Amygdala (tissue), 56 donors: ENCODE data around the gene HTR6.
A peak's percentile ranks its signal among the peaks of the same experiment; 100 is the strongest.

ENCODE experiments used
- DNase-seq, 56 donors: peaks; one replicate each; lab custom pipeline; 2025; lab: John Stamatoyannopoulos, UW

HTR6 gene

DNA sequence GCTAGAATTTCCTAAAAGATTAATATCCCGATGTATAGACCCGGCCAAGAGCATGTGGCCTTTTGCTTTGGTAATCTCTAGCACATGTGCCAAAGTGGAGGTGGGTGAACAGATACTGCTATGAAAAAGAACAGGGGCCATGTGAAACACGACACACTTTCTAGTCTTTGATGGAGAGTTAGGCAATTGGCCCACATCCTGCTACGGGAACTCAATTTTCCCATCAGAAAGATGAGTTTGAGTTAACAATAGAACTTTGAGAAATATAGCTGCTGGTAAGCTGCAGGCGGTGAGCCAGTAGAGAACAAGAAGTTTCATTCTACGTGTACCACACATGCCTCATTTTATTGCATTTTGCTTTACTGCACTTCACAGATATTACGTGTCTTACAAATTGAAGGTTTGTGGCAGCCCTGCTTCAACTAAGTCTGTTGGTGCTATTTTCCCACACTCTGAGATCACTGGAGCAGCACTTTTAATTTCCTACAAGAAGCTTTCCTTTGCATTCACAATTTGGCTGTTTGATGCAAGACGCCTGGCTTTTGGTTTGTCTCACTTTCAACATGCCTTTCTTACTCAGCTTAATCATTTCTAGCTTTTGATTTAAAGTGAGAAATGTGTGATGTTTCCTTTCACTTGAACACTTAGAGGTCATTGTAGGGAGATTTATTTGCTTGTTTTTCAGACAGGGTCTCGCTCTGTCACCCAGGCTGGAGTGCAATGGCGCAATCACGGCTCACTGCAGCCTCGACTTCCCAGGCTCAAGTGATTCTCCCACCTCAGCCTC, 46.3 kb downstream of the HTR6 start:
- DNase-seq, result no peak

GRCh38 chr1:19712928-19713327, 48.3 kb downstream of the HTR6 start:
- no peak for DNase-seq

DNA sequence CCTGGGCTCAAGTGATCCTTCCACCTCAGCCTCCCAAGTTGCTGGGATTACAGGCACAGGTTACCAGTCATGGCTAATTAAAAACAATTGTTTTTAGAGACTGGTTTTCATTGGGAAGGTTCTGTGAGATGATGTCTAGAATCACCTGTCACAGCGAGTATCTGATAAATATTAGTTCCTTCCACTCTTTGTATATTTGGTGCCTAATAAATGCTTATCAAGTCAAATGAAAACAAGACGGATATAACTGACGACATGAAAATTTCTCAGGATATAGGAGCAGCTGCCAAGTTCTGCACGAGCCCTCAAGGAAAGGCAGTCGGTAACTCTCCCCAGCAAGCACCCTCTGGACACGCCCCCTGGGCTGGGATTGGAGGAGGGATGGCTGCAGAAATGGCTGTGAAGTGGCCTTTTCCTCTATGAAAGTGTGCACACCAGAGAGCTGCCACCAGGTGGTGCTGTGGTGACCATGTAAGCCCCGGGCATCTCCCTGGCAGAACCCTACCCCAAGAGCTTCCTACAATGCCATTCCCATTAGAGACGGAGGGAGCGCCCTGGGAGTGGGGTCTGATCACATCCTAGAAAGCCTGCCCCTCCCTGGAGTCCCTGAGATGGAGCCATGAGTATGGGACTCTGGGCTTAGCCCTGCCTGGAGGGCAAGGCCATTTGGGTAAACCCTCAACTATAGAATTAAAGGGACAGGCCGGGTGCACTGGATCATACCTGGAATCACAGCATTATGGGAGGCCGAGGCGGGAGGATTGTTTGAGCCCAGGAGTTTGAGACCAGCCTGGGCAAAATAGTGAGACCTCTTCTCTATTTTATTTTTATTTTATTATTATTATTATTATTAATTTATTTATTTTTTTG, 50.9 kb downstream of the HTR6 start:
- peak in 50 of 56 donors; percentile 3 to 84 (median 50) for DNase-seq

DNA sequence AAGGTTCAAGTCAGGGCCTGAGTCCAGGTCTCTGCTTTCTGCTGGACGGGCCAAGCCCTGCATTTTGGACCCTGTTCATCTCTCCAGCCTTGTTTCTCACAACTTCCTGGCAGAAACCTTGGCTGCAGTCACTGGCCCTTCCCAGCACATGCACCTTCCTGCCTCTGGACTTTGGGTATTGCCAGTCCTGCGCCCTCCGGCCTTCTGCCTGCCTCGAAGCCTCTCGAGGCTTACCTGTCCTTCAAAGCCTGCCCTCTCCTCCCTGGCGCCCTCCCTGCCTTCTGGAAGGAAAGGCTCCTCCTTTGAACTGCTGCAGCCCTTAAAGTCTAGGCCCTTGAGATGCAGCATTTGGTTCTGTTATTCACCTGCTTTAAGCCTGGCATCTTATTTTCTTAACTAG, 52.8 kb downstream of the HTR6 start:
- peak in 4 of 56 donors; percentile 1 to 15 (median 12) for DNase-seq

- no peak for DNase-seq
These were observed 55.5 kb downstream of the HTR6 start for GRCh38 chr1:19720174-19720573.

GRCh38 chr1:19720973-19721372, 56.3 kb downstream of the HTR6 start:
- no peak for DNase-seq

GRCh38 chr1:19723874-19724273, 59.2 kb downstream of the HTR6 start:
- DNase-seq, result no peak

DNA sequence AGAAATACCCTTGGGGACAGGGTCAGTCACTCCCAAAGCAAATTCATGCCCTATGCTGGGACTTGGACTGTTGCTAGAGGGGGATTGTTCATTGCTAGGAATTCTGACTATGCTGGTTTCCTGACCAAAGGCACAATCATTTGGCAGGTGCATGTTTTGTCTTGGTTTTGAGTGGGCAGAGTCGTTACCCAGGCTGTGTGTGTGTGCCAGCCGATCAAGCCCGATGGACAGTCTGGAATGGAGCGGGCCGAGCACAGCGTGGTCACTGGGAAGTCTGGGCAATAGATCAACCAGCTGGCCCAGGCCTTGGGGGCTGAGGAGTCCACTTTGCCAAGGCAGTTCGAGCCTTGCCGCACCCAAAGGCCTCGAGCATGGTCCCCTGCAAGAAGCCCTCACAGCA, 60.9 kb downstream of the HTR6 start:
- no peak for DNase-seq

DNA sequence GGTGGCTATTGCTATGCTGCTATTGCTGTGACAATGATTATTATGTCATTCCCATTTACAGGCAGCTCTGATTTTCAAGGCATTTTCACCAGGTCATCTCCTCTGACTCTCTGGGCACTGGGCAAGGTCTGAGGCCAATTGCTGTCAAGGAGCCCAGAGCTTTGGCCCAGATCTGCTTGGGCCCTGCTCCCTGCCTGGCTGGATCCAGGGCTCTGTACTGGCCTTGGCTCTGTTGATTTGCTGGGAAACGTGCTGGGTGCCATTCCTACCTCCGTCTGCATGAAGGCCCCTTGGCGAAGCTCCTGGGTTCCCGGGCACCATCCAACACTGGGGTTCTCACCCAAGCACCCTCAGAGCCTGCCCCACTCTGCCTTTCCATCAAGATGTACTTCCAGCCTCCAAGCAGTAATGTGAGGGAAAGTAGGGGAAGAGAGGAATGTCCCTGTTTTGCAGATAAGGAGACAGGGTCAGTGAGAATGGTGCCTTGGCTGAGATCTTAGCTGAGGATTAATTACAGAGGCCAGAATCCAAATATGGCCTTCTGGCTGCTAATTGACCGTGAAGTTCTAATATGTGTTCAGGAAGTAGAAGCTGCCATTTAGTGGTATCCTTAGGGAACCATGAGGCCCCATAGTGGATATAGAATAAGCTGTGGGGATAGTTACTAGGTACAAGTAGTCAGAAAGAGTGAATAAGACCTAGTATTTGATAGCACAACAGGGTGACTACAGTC, 63.9 kb downstream of the HTR6 start:
- peak in 18 of 56 donors; percentile 5 to 64 (median 20) for DNase-seq

DNA sequence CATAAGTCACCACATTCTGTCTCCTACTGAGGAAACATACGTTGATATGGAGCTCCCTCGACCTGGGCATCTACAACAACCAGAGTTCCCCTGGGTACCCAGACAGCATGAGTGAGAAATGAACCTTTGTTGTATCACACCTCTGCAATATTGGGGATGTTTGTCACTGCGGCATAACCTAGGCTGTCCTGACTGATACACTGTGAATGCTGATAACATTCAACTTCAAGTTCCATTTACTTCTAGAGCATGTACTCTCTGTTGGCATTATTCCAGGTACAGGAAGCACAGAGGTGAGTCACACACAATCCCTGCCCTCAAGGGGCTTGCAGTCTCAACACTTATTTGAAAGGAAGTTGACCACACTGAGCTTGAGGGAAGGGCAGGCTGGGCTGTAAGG, 65.6 kb downstream of the HTR6 start:
- no peak for DNase-seq
